ENCODE measurements around the gene MMP17. TPM values are rescaled to one million over a fixed set of nuclear protein-coding genes. Genes with fewer than 3 reads are reported as not detected.
"Not testable (repeated sequence)": the region's sequence is repeated elsewhere in the genome, so short reads cannot be mapped to it uniquely, and the experiment has no call there.

Gene MMP17
- total RNA-seq, 1 donor from 2014 or later: 0.73 TPM

DNA sequence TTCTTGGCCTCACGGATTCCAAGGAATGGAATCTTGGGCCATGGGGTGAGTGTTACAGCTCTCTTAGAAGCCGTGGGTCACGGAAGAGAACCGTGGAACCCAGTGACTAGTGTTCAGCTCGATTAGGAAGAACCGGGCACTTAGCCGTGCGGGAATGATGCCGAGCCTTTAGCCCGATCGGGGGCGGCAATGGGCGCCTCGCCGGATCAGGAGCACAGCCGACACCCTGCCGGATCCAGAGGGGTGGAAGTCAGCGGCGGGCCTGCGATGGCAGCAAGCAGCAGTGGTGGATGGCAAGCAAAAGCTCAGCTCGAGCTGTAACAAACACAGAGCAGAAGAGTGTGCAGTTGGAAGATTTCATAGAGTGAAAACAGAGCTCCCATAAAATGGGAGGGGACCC lies 45.1 kb downstream of the MMP17 start:
- ATAC-seq (no peak), DNase-seq (ENCODE audit: missing footprints) (no peak)
- intact Hi-C loops (cut with DNase I): no loop called here

DNA sequence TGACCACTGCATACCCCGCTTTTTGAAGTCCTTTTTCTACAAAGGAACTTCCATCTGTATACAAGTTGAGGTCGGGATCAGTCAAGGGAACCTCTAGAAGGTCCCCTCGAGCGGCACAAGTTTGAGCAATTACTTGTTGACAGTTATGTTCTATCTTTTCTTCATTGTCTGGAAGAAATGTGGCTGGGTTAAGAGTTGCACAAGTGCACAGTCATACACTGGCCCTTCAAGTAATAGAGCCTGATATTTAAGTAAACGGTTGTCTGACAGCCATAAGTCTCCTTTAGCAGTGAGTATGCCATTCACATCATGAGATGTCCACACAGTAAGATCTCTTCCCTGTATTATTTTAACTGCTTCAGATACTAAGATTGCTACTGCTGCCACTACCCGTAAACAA lies 46.8 kb downstream of the MMP17 start:
- intact Hi-C loops (cut with DNase I); ATAC-seq; DNase-seq (ENCODE audit: missing footprints): not testable (repeated sequence)

DNA sequence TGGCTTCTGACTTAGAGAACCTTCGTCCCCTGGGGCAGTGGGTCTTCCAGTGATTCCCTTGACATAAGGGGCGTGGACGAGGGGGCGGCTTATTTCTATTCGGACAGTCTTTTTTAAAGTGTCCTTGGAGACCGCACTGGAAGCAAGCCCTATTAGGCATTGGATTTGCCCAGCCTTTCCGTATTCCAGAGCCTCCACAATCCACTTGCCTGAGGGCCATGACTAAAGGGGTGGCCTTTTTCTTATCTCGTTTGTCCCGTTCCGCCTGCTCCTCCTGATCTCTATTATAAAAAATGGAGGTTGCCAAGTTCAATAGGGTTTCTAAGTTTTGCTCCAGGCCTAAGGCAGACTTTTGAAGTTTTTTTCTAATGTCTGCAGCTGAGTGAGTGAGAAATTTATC lies 49.0 kb downstream of the MMP17 start:
- intact Hi-C loops (cut with DNase I); DNase-seq (ENCODE audit: missing footprints): not testable (repeated sequence)

DNA sequence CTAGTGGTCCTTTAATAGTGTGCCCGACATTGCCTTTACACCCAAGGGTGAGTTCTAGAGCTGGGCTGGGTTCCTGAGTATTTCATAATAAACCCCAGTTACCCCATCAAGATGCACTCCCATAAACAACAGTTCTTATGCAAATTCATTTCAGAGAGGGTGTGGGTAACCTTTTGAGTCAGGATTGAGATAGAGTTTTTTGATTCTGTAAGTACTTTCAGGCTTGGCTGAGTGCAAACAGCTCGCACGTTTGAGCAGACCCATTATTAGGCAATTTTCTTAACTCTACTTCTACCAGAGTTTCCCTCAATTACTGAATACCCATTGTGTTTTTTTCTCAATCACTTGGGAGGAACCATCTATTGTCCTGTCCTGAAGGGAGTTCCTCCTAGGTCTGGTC lies 50.2 kb downstream of the MMP17 start:
- DNase-seq (ENCODE audit: missing footprints); ATAC-seq; intact Hi-C loops (cut with DNase I): not testable (repeated sequence)

More for the DNA sequence above, 49.0 kb downstream of the MMP17 start:
- ATAC-seq: not testable (repeated sequence)

DNA sequence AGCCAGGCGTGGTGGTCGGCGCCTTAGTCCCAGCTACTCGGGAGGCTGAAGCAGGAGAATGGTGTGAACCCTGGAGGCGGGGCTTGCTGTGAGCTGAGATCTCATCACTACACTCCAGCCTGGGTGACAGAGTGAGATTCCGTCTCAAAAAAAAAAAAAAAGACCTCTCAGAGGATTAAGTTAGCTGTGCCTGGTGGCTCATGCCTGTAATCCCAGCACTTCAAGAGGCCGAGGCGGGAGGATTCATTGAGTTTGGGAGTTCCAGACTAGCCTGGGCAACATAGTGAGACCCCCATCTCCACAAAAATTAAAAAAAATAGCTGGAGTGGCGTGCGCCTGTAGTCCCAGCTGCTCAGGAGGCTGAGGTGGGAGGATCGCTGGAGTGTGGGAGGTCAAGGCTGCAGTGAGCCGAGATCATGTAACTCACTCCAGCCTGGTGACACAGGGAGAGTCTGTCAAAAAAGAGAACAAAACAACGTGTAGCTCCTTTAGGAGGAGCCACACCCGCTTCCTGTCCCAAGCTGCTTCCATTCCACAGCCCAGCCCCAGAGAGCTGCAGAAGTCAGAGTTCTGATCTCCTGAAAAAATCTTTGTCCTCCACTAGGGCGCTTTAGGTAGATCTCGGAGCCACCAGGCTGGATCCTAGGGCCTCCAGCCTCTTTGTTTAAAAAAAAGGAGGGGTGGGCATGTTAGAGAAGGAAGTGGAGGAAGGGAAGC lies 54.8 kb downstream of the MMP17 start:
- DNase-seq (ENCODE audit: missing footprints) (no peak), ATAC-seq (no peak)
- intact Hi-C loops (cut with DNase I): no loop called here

DNA sequence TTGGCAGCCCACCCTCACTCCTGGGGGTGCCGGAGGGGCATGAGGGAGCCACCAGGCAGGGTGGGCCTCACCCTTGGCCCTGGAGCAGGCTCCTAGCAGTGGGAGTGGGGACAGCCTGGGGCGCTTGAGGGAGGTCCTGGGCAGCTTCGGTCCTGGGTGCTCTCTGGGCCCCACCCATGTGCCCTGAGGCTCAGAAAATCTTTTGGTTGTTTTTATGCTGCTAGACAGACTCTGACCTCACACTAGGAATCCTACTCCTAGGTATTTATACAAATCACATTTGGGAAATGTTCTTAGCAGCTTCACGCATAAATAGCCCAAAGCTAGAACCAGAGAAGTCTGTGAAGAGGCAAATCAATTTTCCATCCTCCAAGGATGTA lies 55.3 kb downstream of the MMP17 start:
- intact Hi-C loops (cut with DNase I): no loop called here
- no peak for DNase-seq (ENCODE audit: missing footprints)
- no peak for ATAC-seq

DNA sequence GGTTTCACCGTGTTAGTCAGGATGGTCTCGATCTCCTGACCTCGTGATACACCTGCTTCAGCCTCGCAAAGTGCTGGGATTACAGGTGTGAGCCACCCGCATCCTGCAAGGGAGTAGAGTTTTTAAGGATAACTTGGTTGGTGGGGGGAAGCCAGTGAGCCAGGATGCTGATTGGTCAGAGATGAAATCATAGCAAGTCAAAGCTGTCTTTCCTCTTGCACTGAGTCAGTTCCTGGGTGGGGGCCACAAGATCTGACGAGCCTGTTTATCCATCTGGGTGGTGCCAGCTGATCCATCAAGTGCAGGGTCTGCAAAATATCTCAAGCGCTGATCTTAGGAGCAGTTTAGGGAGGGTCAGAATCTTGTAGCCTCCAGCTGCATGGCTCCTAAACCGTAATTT lies 56.9 kb downstream of the MMP17 start:
- DNase-seq (ENCODE audit: missing footprints); intact Hi-C loops (cut with DNase I); ATAC-seq: not testable (repeated sequence)

DNA sequence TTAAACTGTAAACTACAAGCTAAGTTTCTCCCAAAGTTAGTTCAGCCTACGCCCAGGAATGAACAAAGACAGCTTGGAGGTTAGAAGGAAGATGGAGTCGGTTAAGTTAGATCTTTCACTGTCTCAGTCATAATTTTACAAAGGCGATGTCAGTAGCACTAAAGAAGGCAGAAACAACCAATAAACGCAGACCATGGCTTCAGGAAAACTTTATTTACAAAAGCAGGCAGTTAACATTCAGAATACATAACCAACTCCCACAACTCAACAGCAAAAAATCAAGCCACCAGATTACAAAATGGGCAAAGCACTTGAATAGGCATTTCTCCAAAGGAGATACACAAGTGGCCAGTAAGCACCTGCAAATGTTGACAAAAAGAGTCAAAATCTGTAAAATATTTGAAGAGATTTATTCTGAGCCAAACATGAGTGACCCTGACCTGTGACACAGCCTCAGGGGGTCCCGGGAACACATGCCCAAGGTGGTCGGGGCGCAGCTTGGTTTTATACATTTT lies 57.4 kb downstream of the MMP17 start:
- no peak for DNase-seq (ENCODE audit: missing footprints)
- no peak for ATAC-seq
- intact Hi-C loops (cut with DNase I): no loop called here

DNA sequence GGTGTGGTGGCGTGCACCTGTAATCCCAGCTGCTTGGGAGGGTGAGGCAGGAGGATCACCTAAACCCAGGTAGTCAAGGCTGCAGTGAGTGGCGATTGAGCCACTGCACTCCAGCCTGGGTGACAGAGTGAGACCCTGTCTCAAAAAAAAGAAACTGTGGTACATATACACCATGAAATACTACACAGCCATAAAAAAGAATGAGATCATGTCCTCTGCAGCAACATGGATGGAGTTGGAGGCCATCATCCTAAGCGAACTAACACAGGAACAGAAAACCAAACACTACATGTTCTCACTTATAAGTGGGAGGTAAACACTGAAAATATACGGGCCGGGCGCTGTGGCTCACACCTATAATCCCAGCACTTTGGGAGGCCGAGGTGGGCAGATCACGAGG lies 63.5 kb downstream of the MMP17 start:
- intact Hi-C loops (cut with DNase I); DNase-seq (ENCODE audit: missing footprints); ATAC-seq: not testable (repeated sequence)

DNA sequence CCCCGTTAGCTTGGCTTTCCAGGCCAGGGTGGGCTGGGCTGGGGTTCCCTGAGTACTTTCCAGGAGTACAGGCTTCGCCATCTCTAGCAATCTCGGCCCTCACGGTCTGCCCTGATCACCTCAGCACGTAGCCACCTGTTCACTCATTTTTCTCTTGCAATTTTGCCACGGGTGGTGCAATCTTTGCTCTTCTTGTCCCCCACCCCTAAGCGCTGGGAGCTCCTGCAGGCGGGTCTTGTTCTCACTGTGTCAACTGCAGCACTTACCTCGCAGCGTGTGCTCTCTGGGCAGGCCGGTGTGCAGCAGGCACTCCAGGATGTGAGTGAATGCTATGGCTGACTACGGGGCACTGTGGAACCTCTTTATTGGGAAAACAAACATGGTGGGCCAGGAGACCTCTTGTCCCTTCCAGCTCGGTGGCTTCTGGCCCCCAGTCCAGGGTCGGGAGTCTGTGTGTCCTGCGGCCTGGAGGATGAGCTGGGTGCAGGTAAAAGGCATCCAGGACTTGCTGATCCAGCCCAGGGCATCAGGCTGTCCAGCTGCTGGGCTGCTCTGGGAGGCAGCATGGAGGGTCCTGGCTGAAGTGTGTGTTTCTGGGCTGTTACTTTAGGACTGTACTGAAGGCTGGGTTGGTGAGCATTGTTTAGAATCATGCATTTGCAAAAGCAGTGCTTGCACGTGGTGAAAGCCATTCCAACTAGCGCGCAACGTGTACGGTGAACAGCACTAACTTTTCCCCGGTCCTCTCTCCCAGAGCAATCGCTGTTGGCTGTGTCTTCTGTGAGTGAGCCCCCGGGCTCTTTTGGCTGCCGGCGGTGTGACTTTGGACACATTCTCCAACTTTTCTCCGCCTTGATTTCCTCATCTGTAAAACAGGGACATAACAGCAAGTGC lies 64.8 kb downstream of the MMP17 start:
- ATAC-seq (no peak), DNase-seq (ENCODE audit: missing footprints) (peak; percentile 53)
- intact Hi-C loops (cut with DNase I): no loop called here

DNA sequence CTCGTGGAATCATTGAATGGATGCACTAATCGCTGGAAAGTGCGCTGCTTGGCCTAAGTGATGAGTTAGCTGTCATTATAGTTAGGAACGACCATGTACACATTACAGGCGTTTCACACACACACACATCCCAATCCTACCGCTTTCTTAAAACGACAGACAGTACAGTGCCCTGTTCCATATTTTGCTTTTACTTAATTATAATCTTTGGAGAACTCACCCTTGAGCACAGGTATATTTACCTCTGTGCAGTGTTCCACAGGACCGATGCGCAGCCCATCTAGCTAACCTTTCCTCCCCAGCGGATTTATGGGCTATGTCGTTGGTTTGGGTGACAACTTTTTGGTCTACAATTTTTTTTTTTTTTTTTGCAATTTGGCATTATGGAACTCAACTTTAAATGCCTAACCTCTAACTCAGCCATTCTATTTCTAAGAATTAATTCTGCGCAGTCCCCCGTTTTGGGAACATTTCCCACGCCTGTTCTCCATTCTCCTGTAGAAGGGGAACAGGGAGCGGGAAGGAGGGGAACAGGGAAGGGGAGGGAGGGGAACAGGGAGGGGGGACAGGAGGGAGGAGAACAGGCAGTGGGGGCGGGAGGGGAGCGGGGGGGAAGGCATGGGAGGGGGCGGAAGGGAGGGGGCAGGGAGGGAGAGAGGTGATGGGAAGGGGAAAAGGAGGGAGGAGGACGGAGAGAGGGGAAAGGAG lies 65.6 kb downstream of the MMP17 start:
- intact Hi-C loops (cut with DNase I): no loop called here
- ATAC-seq (no peak), DNase-seq (ENCODE audit: missing footprints) (no peak)

DNA sequence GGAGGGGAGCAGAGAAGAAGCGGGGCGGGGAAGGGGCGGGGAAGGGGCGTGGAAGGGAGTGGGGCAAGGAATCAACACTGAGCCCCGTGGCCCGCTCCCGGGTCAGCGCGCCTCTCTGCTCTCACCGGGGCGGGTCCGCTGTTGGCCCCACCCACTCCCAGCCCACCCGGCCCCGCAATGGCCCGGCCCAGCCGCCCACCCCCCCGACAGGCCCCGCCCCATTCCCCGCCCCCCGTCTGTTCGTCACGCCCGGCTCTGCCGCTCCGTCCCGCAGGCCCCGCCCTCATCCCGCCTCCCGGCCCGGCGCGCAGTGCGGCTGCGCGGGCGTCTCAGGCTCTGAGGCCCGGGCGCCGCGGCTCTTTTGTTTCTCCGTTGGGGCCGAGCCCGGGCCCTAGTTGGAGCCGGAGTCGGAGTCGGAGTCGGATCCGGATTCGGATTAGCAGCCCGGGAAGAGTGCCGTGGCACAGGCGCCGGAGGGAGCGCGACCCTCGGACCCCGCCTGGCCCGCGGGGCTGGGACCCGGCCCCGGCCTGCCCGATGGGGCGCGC lies 66.2 kb downstream of the MMP17 start, which contains the start of gene ULK1:
Gene ULK1 (plus strand): TSS at position 310 of the 548 bp plus-strand sequence. CDS start 380 bp downstream, outside the sequence.
- peak; percentile 97 for DNase-seq (ENCODE audit: missing footprints)
- intact Hi-C loops (cut with DNase I): no loop called here
- ATAC-seq: peak; percentile 81

DNA sequence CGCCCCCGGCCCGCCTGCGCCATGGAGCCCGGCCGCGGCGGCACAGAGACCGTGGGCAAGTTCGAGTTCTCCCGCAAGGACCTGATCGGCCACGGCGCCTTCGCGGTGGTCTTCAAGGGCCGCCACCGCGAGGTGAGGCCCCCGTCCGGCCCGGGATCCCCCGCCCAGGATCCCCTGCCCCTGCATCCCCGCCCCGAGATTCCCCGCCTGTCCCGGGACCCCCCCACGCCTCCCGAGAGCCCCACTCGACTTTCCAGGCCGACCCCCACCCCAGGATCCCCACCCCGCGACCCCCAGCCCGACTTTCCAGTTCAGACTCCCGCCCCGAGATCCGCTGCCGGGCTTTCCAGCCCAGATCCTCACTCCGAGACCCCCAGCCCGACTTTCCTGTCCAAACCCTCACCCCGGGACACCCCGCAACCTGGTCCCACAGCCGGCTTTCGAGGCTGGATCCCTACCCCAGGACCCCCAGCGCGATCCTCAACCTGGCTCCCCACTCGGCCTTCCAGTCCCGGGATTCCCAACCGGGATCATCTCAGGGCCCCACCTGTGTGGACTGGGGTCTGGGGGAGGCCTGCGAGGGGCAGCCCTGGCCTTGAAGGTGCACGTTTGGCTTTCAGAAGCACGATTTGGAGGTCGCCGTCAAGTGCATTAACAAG lies 66.9 kb downstream of the MMP17 start:
- ATAC-seq (no peak), DNase-seq (ENCODE audit: missing footprints) (peak; percentile 64)
- intact Hi-C loops (cut with DNase I): no loop called here

DNA sequence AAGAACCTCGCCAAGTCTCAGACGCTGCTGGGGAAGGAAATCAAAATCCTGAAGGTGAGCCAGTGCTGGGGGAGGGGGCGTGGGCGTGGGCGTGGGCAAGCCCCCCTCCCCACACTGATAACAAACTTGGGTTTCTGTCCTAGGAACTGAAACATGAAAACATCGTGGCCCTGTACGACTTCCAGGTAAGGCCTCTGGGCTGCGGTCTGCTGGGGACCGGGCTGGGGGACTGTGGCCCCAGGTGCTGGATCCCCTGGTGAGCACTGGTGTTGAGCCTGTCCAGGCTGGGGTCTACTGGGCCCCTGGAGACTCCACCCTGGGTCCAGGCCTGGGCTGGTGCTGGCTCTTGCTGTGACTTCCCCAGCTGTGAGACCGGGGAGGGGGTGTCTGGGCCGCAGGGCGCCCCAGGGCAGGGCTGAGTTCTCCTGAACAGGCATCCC lies 67.5 kb downstream of the MMP17 start:
- intact Hi-C loops (cut with DNase I): loop anchor here (1.0 to 2.0 kb wide), 2 partner anchors 17 to 33 kb away; no protein-coding TSS in a partner anchor
- no peak for DNase-seq (ENCODE audit: missing footprints)
- no peak for ATAC-seq

DNA sequence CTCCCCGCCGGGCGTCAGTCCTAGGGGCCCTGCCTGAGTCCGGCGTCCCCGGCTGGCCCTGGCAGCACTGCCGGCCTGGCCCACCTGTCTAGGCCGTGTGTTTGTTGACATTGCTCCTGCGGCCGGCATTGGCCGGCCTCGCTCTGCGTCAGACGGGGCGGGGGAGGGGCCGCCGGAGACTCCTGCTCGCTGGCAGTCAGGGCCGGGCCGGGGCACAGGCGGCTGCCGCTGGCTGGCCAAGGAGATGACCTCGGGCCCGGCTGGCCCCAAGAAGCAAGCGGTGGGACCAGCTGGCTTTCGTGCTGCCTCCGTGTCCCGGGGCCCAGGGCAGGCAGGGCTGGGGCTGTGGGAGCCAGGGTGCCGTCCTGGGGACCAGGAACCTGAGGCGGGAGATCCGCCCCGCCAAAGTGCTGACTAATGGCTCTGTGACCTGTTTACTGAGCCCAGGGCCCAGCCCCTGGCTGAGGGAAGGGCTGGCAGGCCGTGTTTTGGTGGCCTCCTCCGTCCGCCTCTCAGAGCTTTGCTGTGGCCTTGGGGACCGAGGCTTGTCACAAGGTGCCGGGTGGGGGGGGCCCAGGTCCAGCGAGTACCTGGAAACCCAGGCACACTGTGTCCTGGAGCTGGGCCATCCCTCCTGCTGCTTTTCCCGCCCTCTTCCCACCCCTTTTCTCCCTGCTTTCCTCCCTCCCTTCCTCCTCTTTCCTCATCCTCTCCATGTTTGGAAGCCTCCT lies 68.1 kb downstream of the MMP17 start:
- ATAC-seq (peak; percentile 91), DNase-seq (ENCODE audit: missing footprints) (peak; percentile 95)
- intact Hi-C loops (cut with DNase I): loop anchor here (1.0 to 2.0 kb wide), 2 partner anchors 17 to 32 kb away; no protein-coding TSS in a partner anchor

DNA sequence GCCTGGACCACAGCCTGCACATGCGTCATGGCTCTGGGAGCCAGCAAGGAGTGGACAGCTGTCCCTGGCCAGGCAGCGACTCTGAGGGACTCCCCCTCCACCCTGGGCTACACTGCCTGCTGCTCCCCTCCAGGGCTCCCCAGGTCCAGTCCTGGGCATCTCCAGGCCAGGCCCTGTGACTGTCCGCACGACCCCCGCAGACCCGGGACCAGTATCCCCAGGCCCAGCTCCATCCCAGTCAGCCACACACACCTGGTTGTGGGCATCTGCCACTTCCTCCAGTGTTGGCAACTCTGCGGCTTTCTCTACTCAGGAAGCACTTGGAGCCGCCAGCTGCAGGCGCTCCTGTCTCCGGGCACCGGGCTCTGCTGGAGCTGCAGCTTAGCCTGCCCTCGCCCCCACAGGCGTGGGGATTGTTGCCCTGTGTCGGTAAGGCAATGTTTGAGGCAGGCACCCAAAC lies 68.6 kb downstream of the MMP17 start:
- ATAC-seq (no peak), DNase-seq (ENCODE audit: missing footprints) (peak; percentile 92)
- intact Hi-C loops (cut with DNase I): loop anchor here (1.0 to 2.0 kb wide), 2 partner anchors 16 to 31 kb away; no protein-coding TSS in a partner anchor

DNA sequence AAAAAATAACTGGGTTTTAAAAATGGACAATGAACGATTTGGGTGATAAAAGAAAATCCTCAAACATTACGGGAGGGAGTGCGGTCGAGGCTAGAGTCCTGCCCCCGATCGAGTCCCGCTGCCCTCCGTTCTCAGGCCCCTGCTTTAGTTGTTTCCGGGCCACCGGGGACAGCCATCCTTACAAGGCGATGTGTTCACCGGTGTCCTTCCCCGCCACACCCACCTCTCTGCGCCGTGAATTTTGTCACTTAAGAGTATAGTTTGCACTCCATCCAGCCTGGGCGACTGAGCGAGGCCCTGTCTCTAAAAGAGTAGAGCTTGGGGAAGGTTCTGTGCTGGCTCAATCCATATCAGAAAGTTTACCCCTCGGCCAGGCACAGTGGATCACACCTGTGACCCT lies 69.1 kb downstream of the MMP17 start:
- ATAC-seq (no peak), DNase-seq (ENCODE audit: missing footprints) (peak; percentile 59)
- intact Hi-C loops (cut with DNase I): loop anchor here (2.0 kb wide), 1 partner anchor 16 kb away; no protein-coding TSS in a partner anchor
